Measurements from ENCODE around the gene PCDHGA3.
A peak's percentile ranks its signal among the peaks of the same experiment; 100 is the strongest.
"Not testable (repeated sequence)": the region's sequence is repeated elsewhere in the genome, so short reads cannot be mapped to it uniquely, and the experiment has no call there.

The PCDHGA3 gene

DNA sequence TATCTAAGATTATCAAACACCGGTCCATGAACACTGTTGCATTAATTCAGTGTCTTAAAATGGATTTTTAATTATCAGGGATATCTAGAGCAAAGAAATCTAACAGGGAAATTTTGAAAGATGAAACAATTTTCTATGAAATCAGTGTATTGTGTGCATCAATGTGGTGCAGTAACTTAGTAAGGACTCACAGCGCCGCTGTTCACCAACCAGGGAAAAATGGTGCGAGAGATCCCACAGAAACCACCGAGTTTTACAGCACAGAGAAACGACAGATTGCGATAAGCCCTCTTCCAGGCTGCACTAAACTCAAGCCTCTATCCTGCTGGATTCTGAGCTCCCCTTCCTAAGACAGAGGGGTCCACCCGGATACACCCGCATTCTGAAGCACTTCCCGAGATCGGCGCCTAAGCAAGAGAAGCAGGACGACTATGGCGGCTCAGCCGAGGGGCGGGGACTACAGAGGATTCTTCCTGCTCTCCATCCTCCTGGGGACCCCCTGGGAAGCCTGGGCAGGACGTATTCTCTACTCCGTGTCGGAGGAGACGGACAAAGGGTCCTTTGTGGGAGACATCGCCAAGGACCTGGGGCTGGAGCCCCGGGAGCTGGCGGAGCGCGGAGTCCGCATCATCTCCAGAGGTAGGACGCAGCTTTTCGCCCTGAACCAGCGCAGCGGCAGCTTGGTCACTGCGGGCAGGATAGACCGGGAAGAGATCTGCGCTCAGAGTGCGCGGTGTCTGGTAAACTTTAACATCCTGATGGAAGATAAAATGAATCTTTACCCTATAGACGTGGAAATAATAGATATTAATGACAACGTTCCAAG, 39.1 kb downstream of the PCDHGA3 start, which contains the start of gene PCDHGA7:
PCDHGA7 (plus strand) TSS at position 274 of the 826 bp plus-strand sequence; CDS start at position 432, 158 bp downstream.
- peak; percentile 51 for DNase-seq (ENCODE audit: low read depth, low spot score)

- no peak for DNase-seq (ENCODE audit: low read depth, low spot score)
Observed at GRCh38 chr5:141383345-141383744, 39.7 kb downstream of the PCDHGA3 start.

DNA sequence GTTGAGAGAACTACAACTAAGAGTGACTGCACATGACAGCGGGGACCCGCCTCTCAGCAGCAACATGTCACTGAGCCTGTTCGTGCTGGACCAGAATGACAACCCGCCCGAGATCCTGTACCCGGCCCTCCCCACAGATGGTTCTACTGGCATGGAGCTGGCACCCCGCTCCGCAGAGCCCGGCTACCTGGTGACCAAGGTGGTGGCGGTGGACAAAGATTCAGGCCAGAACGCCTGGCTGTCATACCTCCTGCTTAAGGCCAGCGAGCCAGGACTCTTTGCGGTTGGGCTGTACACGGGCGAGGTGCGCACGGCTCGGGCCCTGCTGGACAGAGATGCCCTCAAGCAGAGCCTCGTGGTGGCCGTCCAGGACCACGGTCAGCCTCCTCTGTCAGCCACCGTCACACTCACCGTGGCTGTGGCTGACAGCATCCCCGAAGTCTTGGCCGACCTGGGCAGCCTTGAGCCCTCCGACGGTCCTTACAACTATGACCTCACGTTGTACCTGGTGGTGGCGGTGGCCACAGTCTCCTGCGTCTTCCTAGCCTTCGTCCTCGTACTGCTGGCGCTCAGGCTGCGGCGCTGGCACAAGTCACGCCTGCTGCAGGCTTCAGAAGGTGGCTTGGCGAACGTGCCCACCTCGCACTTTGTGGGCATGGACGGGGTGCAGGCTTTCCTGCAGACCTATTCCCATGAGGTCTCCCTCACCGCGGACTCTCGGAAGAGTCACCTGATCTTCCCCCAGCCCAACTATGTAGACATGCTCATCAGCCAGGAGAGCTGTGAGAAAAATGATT, 41.0 kb downstream of the PCDHGA3 start:
- no peak for DNase-seq (ENCODE audit: low read depth, low spot score)

DNA sequence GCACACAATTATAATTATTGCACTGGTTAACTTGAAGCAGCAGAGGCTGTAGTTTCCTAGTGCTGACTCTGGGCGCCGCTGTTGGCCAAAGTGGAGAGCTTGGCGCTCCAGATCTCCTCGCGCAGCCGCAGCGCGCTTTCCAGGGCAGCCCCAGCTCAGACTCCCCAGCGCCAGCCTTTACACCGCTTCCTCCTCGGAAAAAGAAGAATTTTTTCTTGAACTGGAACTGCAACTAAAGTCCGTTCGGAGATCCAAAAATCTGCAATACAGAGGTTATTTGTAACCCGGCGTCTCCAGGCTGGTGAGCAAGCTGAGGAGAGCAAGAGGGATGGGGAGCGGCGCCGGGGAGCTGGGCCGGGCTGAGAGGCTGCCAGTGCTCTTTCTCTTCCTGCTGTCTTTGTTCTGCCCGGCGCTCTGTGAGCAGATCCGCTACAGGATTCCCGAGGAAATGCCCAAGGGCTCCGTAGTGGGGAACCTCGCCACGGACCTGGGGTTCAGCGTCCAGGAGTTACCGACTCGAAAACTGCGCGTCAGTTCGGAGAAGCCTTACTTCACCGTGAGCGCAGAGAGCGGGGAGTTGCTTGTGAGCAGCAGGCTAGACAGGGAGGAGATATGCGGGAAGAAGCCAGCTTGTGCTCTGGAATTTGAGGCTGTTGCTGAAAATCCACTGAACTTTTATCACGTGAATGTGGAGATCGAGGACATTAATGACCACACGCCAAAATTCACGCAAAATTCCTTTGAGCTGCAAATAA, 44.1 kb downstream of the PCDHGA3 start, which contains the start of gene PCDHGB4:
PCDHGB4 (plus strand) TSS at position 142 of the 755 bp plus-strand sequence; CDS start at position 329, 187 bp downstream.
- peak; percentile 62 for DNase-seq (ENCODE audit: low read depth, low spot score)

DNA sequence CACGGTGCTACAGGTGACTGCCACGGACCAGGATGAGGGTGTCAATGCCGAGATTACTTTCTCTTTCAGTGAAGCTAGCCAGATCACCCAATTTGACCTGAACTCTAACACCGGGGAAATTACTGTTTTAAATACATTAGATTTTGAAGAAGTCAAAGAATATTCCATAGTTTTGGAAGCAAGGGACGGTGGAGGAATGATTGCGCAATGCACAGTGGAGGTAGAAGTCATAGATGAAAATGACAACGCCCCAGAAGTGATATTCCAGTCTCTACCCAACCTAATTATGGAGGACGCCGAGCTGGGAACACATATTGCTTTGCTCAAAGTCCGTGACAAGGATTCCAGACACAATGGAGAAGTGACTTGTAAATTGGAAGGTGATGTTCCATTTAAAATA, 45.0 kb downstream of the PCDHGA3 start:
- no peak for DNase-seq (ENCODE audit: low read depth, low spot score)

- no peak for DNase-seq (ENCODE audit: low read depth, low spot score)
Observed at GRCh38 chr5:141389153-141390042, 45.8 kb downstream of the PCDHGA3 start.

DNA sequence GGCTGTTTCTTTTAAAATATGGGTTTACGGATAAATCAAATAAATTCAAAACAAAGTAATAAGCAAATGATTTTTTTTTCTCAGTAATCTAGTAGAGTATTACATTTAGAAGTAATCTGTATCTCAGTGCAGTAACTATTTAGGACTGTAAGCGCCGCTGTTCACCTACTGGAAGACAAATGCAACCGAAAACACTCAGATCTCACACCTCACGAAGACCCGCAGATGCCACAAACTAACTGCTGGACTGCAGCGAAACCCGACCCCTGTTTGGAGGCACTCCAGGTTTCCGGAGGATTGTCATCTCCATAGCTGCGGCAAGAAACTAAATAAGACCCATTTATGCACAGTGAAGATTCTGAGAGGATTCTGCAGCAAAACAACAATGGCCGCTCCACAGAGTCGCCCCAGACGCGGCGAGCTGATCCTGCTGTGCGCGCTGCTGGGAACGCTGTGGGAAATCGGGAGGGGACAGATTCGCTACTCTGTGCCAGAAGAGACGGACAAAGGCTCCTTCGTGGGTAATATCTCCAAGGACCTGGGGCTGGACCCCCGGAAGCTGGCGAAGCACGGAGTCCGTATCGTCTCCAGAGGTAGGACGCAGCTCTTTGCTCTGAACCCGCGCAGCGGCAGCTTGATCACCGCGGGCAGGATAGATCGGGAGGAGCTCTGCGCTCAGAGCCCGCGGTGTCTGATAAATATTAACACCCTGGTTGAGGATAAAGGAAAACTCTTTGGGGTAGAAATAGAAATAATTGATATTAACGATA, 49.0 kb downstream of the PCDHGA3 start, which contains the start of gene PCDHGA8:
PCDHGA8 (plus strand) TSS at position 205 of the 770 bp plus-strand sequence; CDS start at position 386, 181 bp downstream.
- DNase-seq (ENCODE audit: low read depth, low spot score), result no peak

- DNase-seq (ENCODE audit: low read depth, low spot score), result no peak
Observed at GRCh38 chr5:141393267-141393666, 49.6 kb downstream of the PCDHGA3 start.

GRCh38 chr5:141394401-141395187, 51.0 kb downstream of the PCDHGA3 start:
- not testable (repeated sequence) for DNase-seq (ENCODE audit: low read depth, low spot score)

All from astrocyte of the hippocampus (primary cell).